ENCODE results near the gene SDR42E2. TPM values are rescaled to one million over a fixed set of nuclear protein-coding genes. Genes with fewer than 3 reads are reported as not detected.

Gene SDR42E2
- 0.13 TPM in 1 of 2 replicates, not detected in the other for total RNA-seq
- long read RNA-seq, result 0 reads

GRCh38 chr16:22161999-22162655 is at the start of gene SDR42E2:
Gene SDR42E2 (plus strand): TSS chr16:22162506. CDS start chr16:22165583, 3,077 bp downstream.
- no peak for TF ChIP-seq CTCF (IDR thresholded peaks at IDR 0.05)
- H3K27me3 Mint-ChIP-seq (ENCODE audit: unreplicated experiment), result peaks cover 24% of the 10 kb centered on the region
- H3K27ac Mint-ChIP-seq (ENCODE audit: unreplicated experiment), result no peak within 1 kb of the TSS
- DNase-seq (ENCODE audit: extremely low spot score, unreplicated experiment), result no peak
- no peaks in the 10 kb centered on the region for H3K36me3 Mint-ChIP-seq (ENCODE audit: unreplicated experiment)
- H3K4me1 Mint-ChIP-seq (ENCODE audit: unreplicated experiment), result no peaks in the 10 kb centered on the region
- H3K4me3 Mint-ChIP-seq (ENCODE audit: unreplicated experiment), result no peak within 1 kb of the TSS
- no peaks in the 10 kb centered on the region for H3K9me3 Mint-ChIP-seq (ENCODE audit: unreplicated experiment)

GRCh38 chr16:22116095-22116700 is 46.1 kb upstream of the SDR42E2 start:
- TF ChIP-seq CTCF (IDR thresholded peaks at IDR 0.05), result no peak
- DNase-seq (ENCODE audit: extremely low spot score, unreplicated experiment), result no peak
- Mint-ChIP-seq H3K36me3 (ENCODE audit: unreplicated experiment) (no peaks in the 10 kb centered on the region), H3K4me3 (ENCODE audit: unreplicated experiment) (no peak overlapping the region), H3K9me3 (ENCODE audit: unreplicated experiment) (no peaks in the 10 kb centered on the region), H3K4me1 (ENCODE audit: unreplicated experiment) (no peaks in the 10 kb centered on the region), H3K27ac (ENCODE audit: unreplicated experiment) (no peak overlapping the region), H3K27me3 (ENCODE audit: unreplicated experiment) (peaks cover 4% of the 10 kb centered on the region)

- Mint-ChIP-seq H3K4me1 (ENCODE audit: unreplicated experiment) (no peaks in the 10 kb centered on the region), H3K9me3 (ENCODE audit: unreplicated experiment) (no peaks in the 10 kb centered on the region), H3K27ac (ENCODE audit: unreplicated experiment) (no peak overlapping the region), H3K36me3 (ENCODE audit: unreplicated experiment) (no peaks in the 10 kb centered on the region), H3K4me3 (ENCODE audit: unreplicated experiment) (no peak overlapping the region), H3K27me3 (ENCODE audit: unreplicated experiment) (no peaks in the 10 kb centered on the region)
- DNase-seq (ENCODE audit: extremely low spot score, unreplicated experiment), result no peak
- TF ChIP-seq CTCF (IDR thresholded peaks at IDR 0.05), result no peak
Measured at GRCh38 chr16:22117609-22118008, 44.7 kb upstream of the SDR42E2 start.

GRCh38 chr16:22120440-22120839 is 41.9 kb upstream of the SDR42E2 start:
- H3K9me3 Mint-ChIP-seq (ENCODE audit: unreplicated experiment), result no peaks in the 10 kb centered on the region
- no peaks in the 10 kb centered on the region for H3K27me3 Mint-ChIP-seq (ENCODE audit: unreplicated experiment)
- H3K36me3 Mint-ChIP-seq (ENCODE audit: unreplicated experiment), result no peaks in the 10 kb centered on the region
- H3K27ac Mint-ChIP-seq (ENCODE audit: unreplicated experiment), result no peak overlapping the region
- H3K4me3 Mint-ChIP-seq (ENCODE audit: unreplicated experiment), result no peak overlapping the region
- TF ChIP-seq CTCF (IDR thresholded peaks at IDR 0.05), result no peak
- no peaks in the 10 kb centered on the region for H3K4me1 Mint-ChIP-seq (ENCODE audit: unreplicated experiment)
- no peak for DNase-seq (ENCODE audit: extremely low spot score, unreplicated experiment)

- Mint-ChIP-seq H3K4me1 (ENCODE audit: unreplicated experiment) (no peaks in the 10 kb centered on the region), H3K27ac (ENCODE audit: unreplicated experiment) (no peak overlapping the region), H3K27me3 (ENCODE audit: unreplicated experiment) (no peaks in the 10 kb centered on the region), H3K36me3 (ENCODE audit: unreplicated experiment) (no peaks in the 10 kb centered on the region), H3K9me3 (ENCODE audit: unreplicated experiment) (no peaks in the 10 kb centered on the region), H3K4me3 (ENCODE audit: unreplicated experiment) (no peak overlapping the region)
- TF ChIP-seq CTCF (IDR thresholded peaks at IDR 0.05), result no peak
- DNase-seq (ENCODE audit: extremely low spot score, unreplicated experiment), result no peak
Measured at GRCh38 chr16:22122239-22122638, 40.1 kb upstream of the SDR42E2 start.

Measured in osteocyte (in vitro differentiated cells).